Stimulated activated CD4-positive, alpha-beta T cell treated with anti-CD3 and anti-CD28 coated beads, TNF-alpha, amount 100 ng/mL, for 1 hour (primary cell): Measurements from ENCODE around the gene CLEC4F.

ENCODE experiments used
- DNase-seq, 3 donors: peaks; one replicate each; pipeline ENCODE4 v3.0.0-alpha.2; 2020; ENCODE audit warnings: low read depth in 3 of 3, low spot score in 1 of 3

CLEC4F gene

GRCh38 chr2:70789304-70790135 lies 30.9 kb downstream of the CLEC4F start:
- DNase-seq: peak in 2 of 3 donors; percentile 37 to 51

GRCh38 chr2:70785137-70785911 lies 35.1 kb downstream of the CLEC4F start:
- DNase-seq: peak in 2 of 3 donors; percentile 10 to 14

DNA sequence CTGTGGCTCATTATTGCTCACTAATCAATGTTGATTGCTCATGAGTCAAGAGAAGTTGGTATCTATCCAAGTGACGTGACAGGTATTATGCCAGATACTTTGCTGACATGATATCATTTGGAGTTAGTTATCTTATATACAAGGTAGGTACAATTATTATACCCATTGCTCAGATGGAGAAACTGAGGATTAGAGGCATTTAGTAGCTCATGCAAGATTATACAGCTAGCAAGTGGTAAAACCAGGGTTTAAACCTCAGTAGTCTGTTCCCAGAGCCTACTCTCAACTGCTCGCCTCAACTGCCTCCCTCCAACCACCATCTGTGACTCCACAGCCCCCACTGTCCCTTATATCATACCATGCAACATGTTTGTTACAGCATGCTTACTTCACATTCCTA lies 36.1 kb downstream of the CLEC4F start:
- no peak for DNase-seq

DNA sequence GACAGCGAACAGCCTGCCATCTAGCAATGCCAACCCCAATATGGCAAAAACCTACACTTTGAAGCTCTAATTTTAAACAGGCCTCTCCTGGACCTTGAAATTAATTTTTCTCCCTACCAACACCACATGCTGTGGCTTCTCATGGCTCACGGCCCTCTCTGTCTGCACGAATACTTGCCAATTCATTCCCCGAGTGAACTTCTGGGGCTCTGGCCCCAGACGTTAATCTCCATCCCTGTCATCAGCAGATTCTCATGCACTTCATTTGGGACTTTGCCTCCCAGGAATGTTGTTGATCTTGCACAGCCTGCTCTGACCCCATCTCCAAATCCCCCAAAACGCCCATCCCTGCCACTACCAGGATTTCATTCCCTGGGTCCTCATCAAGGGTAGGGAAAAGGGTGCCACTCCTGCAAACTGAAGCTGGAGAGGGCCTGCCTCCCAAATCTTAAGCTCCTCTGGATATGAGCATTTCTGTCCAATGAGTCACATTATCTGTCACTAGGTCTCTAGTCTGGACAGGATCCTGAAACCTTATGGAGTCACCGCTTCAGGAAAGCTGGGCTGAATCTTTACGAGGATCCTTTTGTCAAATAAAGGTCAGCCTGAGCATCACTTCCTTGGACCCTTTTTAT lies 40.4 kb downstream of the CLEC4F start:
- no peak for DNase-seq

GRCh38 chr2:70779491-70779890 lies 40.9 kb downstream of the CLEC4F start:
- no peak for DNase-seq

DNA sequence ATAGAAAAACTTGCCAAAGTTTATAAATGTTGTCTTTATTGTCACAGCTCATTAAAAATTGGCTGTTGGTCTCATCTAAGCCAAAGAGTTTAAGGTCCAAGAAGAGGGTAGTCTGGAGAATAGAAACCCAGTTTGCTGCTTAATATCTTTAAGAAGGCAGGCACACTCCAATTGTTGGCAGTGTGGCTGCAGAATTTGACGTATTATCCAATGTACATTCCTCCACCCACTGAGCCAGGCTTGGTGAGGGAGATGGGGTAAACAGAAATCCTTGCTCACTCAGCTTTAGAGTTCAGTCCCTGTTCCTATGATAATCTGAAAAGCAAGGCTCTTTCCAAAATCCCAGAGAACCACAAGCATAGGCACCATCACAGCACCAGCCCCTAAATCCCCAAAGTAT lies 41.7 kb downstream of the CLEC4F start:
- DNase-seq: no peak

GRCh38 chr2:70777450-70777849 lies 42.9 kb downstream of the CLEC4F start:
- DNase-seq: no peak

GRCh38 chr2:70776266-70776665 lies 44.1 kb downstream of the CLEC4F start:
- no peak for DNase-seq

GRCh38 chr2:70775141-70775540 lies 45.3 kb downstream of the CLEC4F start:
- no peak for DNase-seq

- DNase-seq: no peak
Observed at GRCh38 chr2:70772486-70773155, 47.8 kb downstream of the CLEC4F start.

DNA sequence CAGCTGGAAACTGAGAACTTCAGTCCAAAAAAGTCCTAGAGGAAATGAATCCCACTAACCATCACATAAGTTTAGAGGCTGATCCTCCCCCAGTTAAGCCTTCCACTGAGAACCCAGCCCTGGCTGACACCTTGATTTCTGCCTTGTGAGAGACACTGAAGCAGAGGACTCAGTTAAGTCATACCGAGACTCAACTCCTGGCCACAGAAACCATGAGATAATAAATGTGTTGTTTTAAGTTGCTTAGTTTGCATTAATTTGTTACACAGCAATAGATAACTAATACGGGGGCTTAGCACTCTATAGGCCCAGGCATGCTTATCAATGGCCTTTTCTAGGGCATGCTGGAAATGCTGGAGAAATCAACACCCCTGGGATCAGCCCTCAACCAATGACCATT lies 49.0 kb downstream of the CLEC4F start:
- no peak for DNase-seq

GRCh38 chr2:70769450-70769849 lies 50.9 kb downstream of the CLEC4F start:
- no peak for DNase-seq

DNA sequence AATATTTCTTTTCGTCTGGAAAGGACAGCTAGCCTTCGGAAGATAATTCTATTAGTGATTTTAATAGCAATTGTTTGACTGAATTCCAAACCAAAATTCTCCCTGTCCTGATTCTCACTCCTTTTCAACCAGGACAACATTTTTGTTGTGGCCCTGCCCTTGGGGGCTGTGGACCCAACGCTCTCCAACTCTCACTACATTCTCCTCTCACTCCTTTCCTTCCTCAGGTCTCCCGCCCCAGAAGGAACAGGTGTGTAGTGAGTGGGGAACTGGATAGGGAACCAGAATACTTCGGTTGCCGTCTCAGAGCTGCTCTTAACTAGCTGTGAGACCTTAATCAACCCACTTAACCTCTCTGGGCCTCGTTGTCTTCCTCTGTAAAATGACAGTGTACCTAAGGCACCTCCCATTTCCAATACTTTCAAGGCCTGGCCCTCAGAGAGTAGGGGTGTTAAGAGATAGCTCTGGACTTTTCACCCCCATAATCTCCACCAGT lies 51.8 kb downstream of the CLEC4F start:
- DNase-seq: no peak

DNA sequence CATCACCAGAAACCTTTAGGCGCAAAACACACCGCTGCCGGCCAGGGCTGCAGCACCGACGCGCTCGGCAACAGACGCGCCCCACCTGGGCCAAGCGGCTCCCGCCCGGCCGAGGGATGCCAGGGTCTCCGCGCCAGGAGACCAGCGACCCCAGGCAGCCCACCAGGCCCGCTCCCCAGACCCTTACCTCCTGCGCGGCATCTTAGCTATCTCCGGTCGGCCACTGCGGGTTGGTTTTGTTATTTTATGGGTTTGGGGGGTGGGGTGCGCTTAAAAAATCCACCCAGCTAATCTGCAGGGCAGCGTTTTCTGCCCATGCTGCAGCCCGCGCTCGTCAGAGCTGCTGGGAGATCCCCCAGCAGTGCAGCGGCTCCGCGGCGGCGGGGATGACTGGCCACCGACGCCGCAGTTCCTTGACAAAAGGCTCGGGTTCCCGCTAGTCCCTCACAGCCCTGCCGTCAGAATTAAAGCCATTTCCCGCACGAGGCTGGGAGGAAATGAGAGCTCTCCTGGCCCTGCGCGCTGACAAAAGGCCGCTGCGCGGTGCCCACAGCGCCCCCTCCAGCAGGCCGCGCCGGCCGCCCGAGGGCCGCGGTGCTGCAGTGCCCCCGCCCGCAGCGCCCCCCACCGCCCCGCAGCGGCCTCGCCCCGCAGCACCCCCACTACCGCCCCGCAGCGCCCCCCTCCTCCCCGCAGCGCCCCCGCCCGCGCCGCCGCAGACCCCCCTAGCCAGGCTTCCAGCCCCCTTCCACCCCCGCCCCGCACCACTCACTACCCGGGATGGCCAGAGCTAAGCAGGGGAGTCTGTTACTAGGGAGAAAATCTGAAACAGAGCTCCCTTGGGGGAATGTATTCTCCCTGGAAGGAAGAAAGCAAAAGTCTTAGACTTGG lies 52.5 kb downstream of the CLEC4F start, which contains the start of gene ADD2:
TSS of gene ADD2 (minus strand) at position 502 of the 891 bp plus-strand sequence. CDS start 61,792 bp downstream, outside the sequence.
- DNase-seq: peak in 2 of 3 donors; percentile 7 to 28

DNA sequence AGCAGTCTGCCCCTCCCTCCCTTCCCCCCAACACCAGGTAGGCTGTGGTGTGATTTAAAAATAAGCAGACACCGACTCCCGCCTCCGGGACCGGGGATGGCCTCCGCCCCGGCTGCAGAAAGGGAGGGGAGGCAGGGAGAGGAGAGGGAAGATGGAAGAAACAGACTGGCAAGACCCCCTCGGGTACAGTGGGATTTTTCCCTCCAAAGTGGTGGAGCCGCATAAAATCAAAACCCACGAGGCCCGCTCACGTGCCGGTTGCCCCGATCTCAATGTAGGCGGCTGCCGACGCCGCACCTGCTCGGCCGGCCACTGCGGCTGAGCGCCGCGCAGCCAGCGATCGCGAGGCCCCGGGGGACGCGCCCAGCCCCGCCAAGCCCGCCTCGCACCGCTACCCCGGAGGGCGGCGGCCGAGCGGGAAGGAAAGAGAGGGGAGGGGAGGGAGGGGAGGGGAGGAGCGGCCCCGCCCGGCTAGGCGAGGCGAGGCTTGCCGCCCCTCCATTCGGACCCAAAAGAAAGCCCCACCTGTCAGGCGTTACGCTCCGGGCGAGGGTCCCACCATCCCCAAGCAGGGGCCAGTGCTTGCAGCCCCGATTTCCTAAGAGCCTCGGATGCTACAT lies 53.2 kb downstream of the CLEC4F start:
- DNase-seq: peak in 1 of 3 donors; percentile 4

DNA sequence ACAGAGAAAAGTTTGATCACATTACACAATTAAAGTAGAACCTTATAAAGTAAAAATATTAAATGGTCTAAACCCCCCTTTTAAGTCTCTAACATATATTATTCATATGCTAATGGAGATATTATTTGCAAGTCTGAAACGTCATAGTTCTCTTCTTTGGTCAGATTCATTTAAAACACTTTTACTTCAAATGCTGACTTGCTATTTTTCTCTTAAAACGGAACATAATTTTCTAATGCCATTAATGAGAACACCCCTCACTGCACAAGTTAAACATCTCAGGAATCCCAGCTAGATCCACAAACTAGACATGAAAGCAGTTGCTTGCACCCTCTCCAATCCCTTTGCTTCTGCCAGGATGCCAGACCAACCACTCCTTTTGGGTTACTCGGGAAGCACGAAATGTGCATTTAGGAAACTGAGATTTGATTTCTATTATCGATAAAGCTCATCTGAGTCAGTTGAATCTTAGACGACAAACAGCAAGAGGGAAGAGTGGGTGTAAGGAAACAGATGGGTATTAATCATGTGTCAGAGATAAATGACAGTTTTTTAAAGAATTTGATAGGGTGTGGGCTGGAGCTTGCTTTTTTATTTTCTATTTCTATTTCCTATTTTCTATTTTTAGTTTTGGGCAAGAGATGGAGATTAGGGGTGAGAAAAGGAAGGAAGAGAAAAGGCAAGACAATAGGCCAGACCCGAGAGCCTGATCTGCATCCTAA lies 53.9 kb downstream of the CLEC4F start:
- DNase-seq: no peak

GRCh38 chr2:70765507-70765906 lies 54.9 kb downstream of the CLEC4F start:
- DNase-seq: no peak

DNA sequence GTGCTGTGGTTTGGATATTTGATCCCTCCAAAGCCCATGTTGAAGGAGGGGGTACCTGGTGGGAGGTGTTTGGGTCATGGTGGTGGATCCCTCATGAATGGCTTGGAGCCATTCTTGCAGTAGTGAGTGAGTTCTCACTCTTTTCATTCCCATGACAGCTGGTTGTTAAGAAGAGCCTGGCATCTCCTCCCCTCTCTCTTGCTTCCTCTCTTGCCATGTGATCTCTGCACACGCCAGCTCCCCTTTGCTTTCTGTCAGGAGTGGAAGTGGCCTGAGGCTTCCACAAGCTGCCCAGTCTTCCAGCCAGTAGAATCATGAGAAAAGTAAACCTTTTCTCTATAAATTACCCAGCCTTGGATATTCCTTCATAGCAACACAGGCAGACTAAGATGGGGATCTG lies 61.0 kb downstream of the CLEC4F start:
- DNase-seq: no peak
